Stimulated activated CD4-positive, alpha-beta T cell treated with anti-CD3 and anti-CD28 coated beads, Interleukin-12 subunit alpha, Interleukin-12 subunit beta, amount 100 ng/mL, for 4 hours (primary cell): ENCODE results near the gene SGSH.
"Not testable (repeated sequence)": the region's sequence is repeated elsewhere in the genome, so short reads cannot be mapped to it uniquely, and the experiment has no call there.

Experiments
- DNase-seq: peaks from one replicate; pipeline ENCODE4 v3.0.0-alpha.2; 2020

Gene SGSH

GRCh38 chr17:80209765-80210164, 10.4 kb downstream of the SGSH start:
- no peak for DNase-seq

GRCh38 chr17:80208050-80208449, 12.1 kb downstream of the SGSH start:
- DNase-seq = no peak

GRCh38 chr17:80205811-80206210, 14.3 kb downstream of the SGSH start:
- DNase-seq = no peak

GRCh38 chr17:80204626-80205468, 15.3 kb downstream of the SGSH start:
- DNase-seq = no peak

GRCh38 chr17:80203471-80203963, 16.6 kb downstream of the SGSH start:
- no peak for DNase-seq

- DNase-seq = no peak
Measured at GRCh38 chr17:80202197-80202596, 17.9 kb downstream of the SGSH start.

GRCh38 chr17:80201446-80201845, 18.7 kb downstream of the SGSH start:
- no peak for DNase-seq

GRCh38 chr17:80199295-80199694, 20.8 kb downstream of the SGSH start:
- not testable (repeated sequence) for DNase-seq

- no peak for DNase-seq
Measured at GRCh38 chr17:80198144-80198661, 21.9 kb downstream of the SGSH start.

- no peak for DNase-seq
Measured at GRCh38 chr17:80196652-80197051, 23.5 kb downstream of the SGSH start.

- DNase-seq = peak; percentile 58
Measured at GRCh38 chr17:80195671-80196529, 24.2 kb downstream of the SGSH start.

- no peak for DNase-seq
Measured at GRCh38 chr17:80195141-80195540, 25.0 kb downstream of the SGSH start.

GRCh38 chr17:80191865-80192661, 28.1 kb downstream of the SGSH start:
- no peak for DNase-seq

- DNase-seq = no peak
Measured at GRCh38 chr17:80191192-80191591, 28.9 kb downstream of the SGSH start.

- DNase-seq = no peak
Measured at GRCh38 chr17:80190716-80191115, 29.4 kb downstream of the SGSH start.

GRCh38 chr17:80189611-80190010, 30.5 kb downstream of the SGSH start:
- DNase-seq = no peak

GRCh38 chr17:80187515-80187941, 32.6 kb downstream of the SGSH start:
- DNase-seq = no peak

- DNase-seq = no peak
Measured at GRCh38 chr17:80187090-80187489, 33.0 kb downstream of the SGSH start.

GRCh38 chr17:80185968-80186367, 34.2 kb downstream of the SGSH start:
- DNase-seq = no peak

- no peak for DNase-seq
Measured at GRCh38 chr17:80184423-80184714, 35.8 kb downstream of the SGSH start.

- DNase-seq = no peak
Measured at GRCh38 chr17:80183581-80184422, 36.3 kb downstream of the SGSH start.

GRCh38 chr17:80182845-80183223, 37.3 kb downstream of the SGSH start:
- no peak for DNase-seq
